ENCODE measurements around the gene ZNF282.

- TF ChIP-seq CTCF (IDR thresholded peaks at IDR 0.05 in 8 of 11, conservative IDR thresholded peaks at IDR 0.05 in 3 of 11) (no peak), POLR2AphosphoS5 (IDR thresholded peaks at IDR 0.05) (no peak)
Observed at GRCh38 chr7:149229526-149229925, 34.2 kb downstream of the ZNF282 start.

Data from spleen (tissue), 7 donors.